ENCODE measurements around the gene LCOR. TPM values are rescaled to one million over a fixed set of nuclear protein-coding genes. Genes with fewer than 3 reads are reported as not detected.
A peak's percentile ranks its signal among the peaks of the same experiment; 100 is the strongest.

LCOR gene
- total RNA-seq, 1 donor from 2014 or later, result 35.3 TPM

DNA sequence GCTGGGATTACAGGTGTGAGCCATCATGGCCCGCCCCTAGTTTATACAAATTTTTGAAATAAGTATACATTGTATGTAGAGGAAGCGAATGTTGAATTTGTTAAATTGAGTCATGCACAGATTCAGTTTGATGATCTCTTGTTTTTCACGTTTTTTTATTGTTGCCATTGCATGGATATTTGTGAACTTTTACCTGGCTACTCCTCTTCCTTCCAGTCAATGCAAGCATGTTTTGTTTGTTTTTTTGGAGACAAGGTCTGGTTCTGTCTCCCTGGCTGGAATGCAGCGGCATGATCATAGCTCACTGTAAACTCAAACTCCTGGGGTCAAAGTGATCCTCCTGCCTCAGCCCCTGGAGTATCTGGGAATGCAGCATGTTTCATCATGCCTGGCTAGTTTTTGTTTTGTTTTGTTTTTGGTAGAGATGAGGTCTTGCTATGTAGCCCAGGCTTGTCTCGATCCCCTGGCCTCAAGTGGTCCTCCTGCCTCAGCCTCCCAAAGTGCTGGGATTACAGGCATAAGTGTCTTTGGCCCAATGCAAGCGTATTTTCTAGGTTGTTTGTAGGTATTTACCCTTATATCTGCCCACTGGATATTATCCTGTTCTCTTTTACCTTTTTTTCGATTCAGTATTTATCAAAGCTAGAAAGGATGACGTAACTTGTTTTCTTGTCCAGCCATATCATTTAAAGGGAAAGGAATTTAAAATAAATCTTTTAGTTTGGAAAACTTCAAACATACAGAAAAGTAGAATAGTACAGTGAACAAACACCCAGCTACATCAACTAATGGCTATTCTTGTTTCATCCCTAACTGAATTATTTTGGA lies 11.0 kb downstream of the LCOR start:
- no peak overlapping the region for H3K4me3 Mint-ChIP-seq
- H3F3A ChIP-seq (ENCODE audit: low read depth), result peaks cover 18% of the 10 kb centered on the region
- H3K9ac ChIP-seq, result no peak overlapping the region
- peaks cover 81% of the 10 kb centered on the region for H4K20me1 ChIP-seq (ENCODE audit: low read depth)
- H3K27ac Mint-ChIP-seq, result no peak overlapping the region
- H3K4me3 ChIP-seq, result no peak overlapping the region
- peaks cover 4% of the 10 kb centered on the region for H3K27me3 Mint-ChIP-seq (ENCODE audit: insufficient read depth, low read depth)
- no peak overlapping the region for H2AFZ ChIP-seq (replicated peaks)
- H3K4me1 Mint-ChIP-seq, result peaks cover 15% of the 10 kb centered on the region
- TF ChIP-seq EZH2 (IDR thresholded peaks at IDR 0.05), result no peak
- TF ChIP-seq, protein P1, sequence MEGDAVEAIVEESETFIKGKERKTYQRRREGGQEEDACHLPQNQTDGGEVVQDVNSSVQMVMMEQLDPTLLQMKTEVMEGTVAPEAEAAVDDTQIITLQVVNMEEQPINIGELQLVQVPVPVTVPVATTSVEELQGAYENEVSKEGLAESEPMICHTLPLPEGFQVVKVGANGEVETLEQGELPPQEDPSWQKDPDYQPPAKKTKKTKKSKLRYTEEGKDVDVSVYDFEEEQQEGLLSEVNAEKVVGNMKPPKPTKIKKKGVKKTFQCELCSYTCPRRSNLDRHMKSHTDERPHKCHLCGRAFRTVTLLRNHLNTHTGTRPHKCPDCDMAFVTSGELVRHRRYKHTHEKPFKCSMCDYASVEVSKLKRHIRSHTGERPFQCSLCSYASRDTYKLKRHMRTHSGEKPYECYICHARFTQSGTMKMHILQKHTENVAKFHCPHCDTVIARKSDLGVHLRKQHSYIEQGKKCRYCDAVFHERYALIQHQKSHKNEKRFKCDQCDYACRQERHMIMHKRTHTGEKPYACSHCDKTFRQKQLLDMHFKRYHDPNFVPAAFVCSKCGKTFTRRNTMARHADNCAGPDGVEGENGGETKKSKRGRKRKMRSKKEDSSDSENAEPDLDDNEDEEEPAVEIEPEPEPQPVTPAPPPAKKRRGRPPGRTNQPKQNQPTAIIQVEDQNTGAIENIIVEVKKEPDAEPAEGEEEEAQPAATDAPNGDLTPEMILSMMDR (IDR thresholded peaks at IDR 0.05), result no peak
- TF ChIP-seq EZH2phosphoT487 (IDR thresholded peaks at IDR 0.05), result no peak
- H3K36me3 Mint-ChIP-seq, result peaks cover 29% of the 10 kb centered on the region
- DNase-seq (ENCODE audit: low spot score), result no peak
- peaks cover 17% of the 10 kb centered on the region for H3K9me3 Mint-ChIP-seq
- peak overlapping the region; percentile 49 for H3K27ac ChIP-seq
- H3K27me3 ChIP-seq, result no peaks in the 10 kb centered on the region
- H3K36me3 ChIP-seq, result peaks cover 2% of the 10 kb centered on the region
- no peak overlapping the region for H3K4me2 ChIP-seq
- peaks cover 17% of the 10 kb centered on the region for H3K4me1 ChIP-seq
- H3K9me3 ChIP-seq (ENCODE audit: low read depth), result no peaks in the 10 kb centered on the region
- peaks cover 100% of the 10 kb centered on the region for H3K79me2 ChIP-seq (ENCODE audit: low read depth)

GRCh38 chr10:96843823-96844222 lies 11.7 kb downstream of the LCOR start:
- Histone ChIP-seq H3F3A (ENCODE audit: low read depth) (peaks cover 18% of the 10 kb centered on the region), H3K4me3 (no peak overlapping the region), H3K4me2 (no peak overlapping the region), H3K27ac (peak overlapping the region; percentile 49), H3K4me1 (peaks cover 17% of the 10 kb centered on the region), H4K20me1 (ENCODE audit: low read depth) (peaks cover 80% of the 10 kb centered on the region), H3K27me3 (no peaks in the 10 kb centered on the region), H2AFZ (replicated peaks) (no peak overlapping the region), H3K9me3 (ENCODE audit: low read depth) (no peaks in the 10 kb centered on the region), H3K36me3 (no peaks in the 10 kb centered on the region), H3K9ac (no peak overlapping the region), H3K79me2 (ENCODE audit: low read depth) (peaks cover 100% of the 10 kb centered on the region)
- DNase-seq (ENCODE audit: low spot score), result no peak
- peaks cover 4% of the 10 kb centered on the region for H3K27me3 Mint-ChIP-seq (ENCODE audit: insufficient read depth, low read depth)
- TF ChIP-seq, protein P1 (IDR thresholded peaks at IDR 0.05), result no peak
- TF ChIP-seq EZH2 (IDR thresholded peaks at IDR 0.05), result no peak
- TF ChIP-seq EZH2phosphoT487 (IDR thresholded peaks at IDR 0.05), result no peak
- no peak overlapping the region for H3K27ac Mint-ChIP-seq
- peaks cover 15% of the 10 kb centered on the region for H3K4me1 Mint-ChIP-seq
- no peak overlapping the region for H3K4me3 Mint-ChIP-seq
- peaks cover 23% of the 10 kb centered on the region for H3K36me3 Mint-ChIP-seq
- peaks cover 11% of the 10 kb centered on the region for H3K9me3 Mint-ChIP-seq

DNA sequence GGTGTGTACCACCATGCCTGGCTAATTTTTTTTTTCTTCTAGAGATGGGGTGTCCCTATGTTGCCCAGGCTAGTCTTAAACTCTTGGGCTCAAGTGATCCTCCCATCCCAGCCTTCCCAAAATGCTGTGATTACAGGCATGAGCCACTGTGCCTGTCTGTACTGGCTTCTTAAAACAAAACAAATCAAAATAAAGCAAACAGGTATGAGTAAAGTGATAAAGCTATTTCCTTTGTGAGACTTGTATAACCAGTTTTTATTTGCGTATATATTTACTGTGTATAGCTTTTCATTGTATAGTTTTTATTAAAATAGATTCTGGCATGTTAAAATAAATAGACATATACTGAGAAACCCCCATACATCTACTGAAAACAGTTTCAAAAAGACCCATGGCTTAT lies 14.3 kb downstream of the LCOR start:
- Histone ChIP-seq H3K4me1 (peaks cover 10% of the 10 kb centered on the region), H3F3A (ENCODE audit: low read depth) (peaks cover 18% of the 10 kb centered on the region), H2AFZ (replicated peaks) (no peak overlapping the region), H3K4me3 (no peak overlapping the region), H4K20me1 (ENCODE audit: low read depth) (peaks cover 83% of the 10 kb centered on the region), H3K36me3 (no peaks in the 10 kb centered on the region), H3K79me2 (ENCODE audit: low read depth) (peaks cover 100% of the 10 kb centered on the region), H3K9me3 (ENCODE audit: low read depth) (no peaks in the 10 kb centered on the region), H3K9ac (no peak overlapping the region), H3K27me3 (no peaks in the 10 kb centered on the region), H3K27ac (no peak overlapping the region), H3K4me2 (no peak overlapping the region)
- H3K27me3 Mint-ChIP-seq (ENCODE audit: insufficient read depth, low read depth), result peaks cover 4% of the 10 kb centered on the region
- TF ChIP-seq, protein P1 (IDR thresholded peaks at IDR 0.05), result no peak
- TF ChIP-seq EZH2 (IDR thresholded peaks at IDR 0.05) (no peak), EZH2phosphoT487 (IDR thresholded peaks at IDR 0.05) (no peak)
- H3K27ac Mint-ChIP-seq, result no peak overlapping the region
- no peak for DNase-seq (ENCODE audit: low spot score)
- peaks cover 23% of the 10 kb centered on the region for H3K36me3 Mint-ChIP-seq
- peaks cover 6% of the 10 kb centered on the region for H3K9me3 Mint-ChIP-seq
- H3K4me3 Mint-ChIP-seq, result no peak overlapping the region
- peaks cover 15% of the 10 kb centered on the region for H3K4me1 Mint-ChIP-seq

All from neural progenitor cell (in vitro differentiated cells).